DMS114 treated with DMSO at 0.1 percent for 48 hours (cell line): ENCODE data around the gene IL16.

Experiments used
- DNase-seq: peaks from one replicate; lab custom pipeline; 2025; ENCODE audit not compliant: unreplicated experiment; lab: John Stamatoyannopoulos, UW

Gene IL16

GRCh38 chr15:81254277-81254915, 57.7 kb downstream of the IL16 start:
- no peak for DNase-seq

GRCh38 chr15:81254916-81255290, 58.2 kb downstream of the IL16 start:
- DNase-seq, result no peak

GRCh38 chr15:81255315-81255957, 58.8 kb downstream of the IL16 start:
- DNase-seq, result no peak

GRCh38 chr15:81255958-81256320, 59.3 kb downstream of the IL16 start:
- no peak for DNase-seq

GRCh38 chr15:81256916-81257315, 60.2 kb downstream of the IL16 start:
- DNase-seq, result peak; percentile 54

- DNase-seq, result no peak
Measured at GRCh38 chr15:81257435-81257834, 60.8 kb downstream of the IL16 start.

GRCh38 chr15:81258455-81258854, 61.8 kb downstream of the IL16 start:
- no peak for DNase-seq

- DNase-seq, result no peak
Measured at GRCh38 chr15:81259760-81260298, 63.1 kb downstream of the IL16 start.

GRCh38 chr15:81261172-81261811, 64.6 kb downstream of the IL16 start:
- no peak for DNase-seq

GRCh38 chr15:81263477-81263876, 66.8 kb downstream of the IL16 start:
- no peak for DNase-seq

- DNase-seq, result no peak
Measured at GRCh38 chr15:81264072-81264857, 67.6 kb downstream of the IL16 start.

GRCh38 chr15:81265256-81265943, 68.7 kb downstream of the IL16 start:
- DNase-seq, result no peak

- peak; percentile 72 for DNase-seq
Measured at GRCh38 chr15:81265944-81266775, 69.5 kb downstream of the IL16 start.

- no peak for DNase-seq
Measured at GRCh38 chr15:81268340-81268739, 71.7 kb downstream of the IL16 start.

GRCh38 chr15:81268881-81269601, 72.4 kb downstream of the IL16 start:
- DNase-seq, result no peak

- no peak for DNase-seq
Measured at GRCh38 chr15:81270188-81270587, 73.5 kb downstream of the IL16 start.

- no peak for DNase-seq
Measured at GRCh38 chr15:81270781-81271491, 74.3 kb downstream of the IL16 start.

GRCh38 chr15:81271761-81272644, 75.3 kb downstream of the IL16 start:
- no peak for DNase-seq
